Hematopoietic multipotent progenitor cell treated with erythropoietin and hydrocortisone succinate and interleukin-3 and kit ligand, for 4 days (in vitro differentiated cells): ENCODE data around the gene SPPL2C.
"Not testable (repeated sequence)": the region's sequence is repeated elsewhere in the genome, so short reads cannot be mapped to it uniquely, and the experiment has no call there.

Experiments
- DNase-seq: peaks from one replicate; pipeline ENCODE4 v3.0.0-alpha.2; 2015

Gene SPPL2C

GRCh38 chr17:45850468-45850867, 5.8 kb downstream of the SPPL2C start:
- DNase-seq, result no peak

- no peak for DNase-seq
Measured at GRCh38 chr17:45851022-45851421, 6.3 kb downstream of the SPPL2C start.

- no peak for DNase-seq
Measured at GRCh38 chr17:45851464-45851863, 6.8 kb downstream of the SPPL2C start.

- no peak for DNase-seq
Measured at GRCh38 chr17:45851873-45852272, 7.2 kb downstream of the SPPL2C start.

GRCh38 chr17:45852535-45853297, 8.0 kb downstream of the SPPL2C start:
- peak; percentile 81 for DNase-seq

GRCh38 chr17:45854209-45854608, 9.5 kb downstream of the SPPL2C start:
- DNase-seq, result no peak

GRCh38 chr17:45855691-45856336, 11.1 kb downstream of the SPPL2C start:
- DNase-seq, result no peak

GRCh38 chr17:45857977-45858708, 13.5 kb downstream of the SPPL2C start:
- peak; percentile 48 for DNase-seq

- DNase-seq, result no peak
Measured at GRCh38 chr17:45861165-45861564, 16.5 kb downstream of the SPPL2C start.

- not testable (repeated sequence) for DNase-seq
Measured at GRCh38 chr17:45862127-45862526, 17.4 kb downstream of the SPPL2C start.

- no peak for DNase-seq
Measured at GRCh38 chr17:45863857-45864654, 19.4 kb downstream of the SPPL2C start.

GRCh38 chr17:45867171-45867570, 22.5 kb downstream of the SPPL2C start:
- no peak for DNase-seq

GRCh38 chr17:45867702-45868101, 23.0 kb downstream of the SPPL2C start:
- no peak for DNase-seq

GRCh38 chr17:45868276-45868675, 23.6 kb downstream of the SPPL2C start:
- no peak for DNase-seq

GRCh38 chr17:45869676-45870341, 25.1 kb downstream of the SPPL2C start:
- DNase-seq, result no peak

- DNase-seq, result no peak
Measured at GRCh38 chr17:45870342-45870974, 25.8 kb downstream of the SPPL2C start.

GRCh38 chr17:45871718-45872117, 27.0 kb downstream of the SPPL2C start:
- no peak for DNase-seq

- DNase-seq, result peak; percentile 56
Measured at GRCh38 chr17:45873728-45874127, 29.0 kb downstream of the SPPL2C start.

- DNase-seq, result no peak
Measured at GRCh38 chr17:45874151-45874550, 29.5 kb downstream of the SPPL2C start.

- no peak for DNase-seq
Measured at GRCh38 chr17:45876539-45876938, 31.9 kb downstream of the SPPL2C start.

GRCh38 chr17:45877467-45877866, 32.8 kb downstream of the SPPL2C start:
- DNase-seq, result no peak

GRCh38 chr17:45883063-45883462, 38.4 kb downstream of the SPPL2C start:
- DNase-seq, result no peak
